H9 (cell line): Measurements from ENCODE around the gene NUMBL. TPM values are rescaled to one million over a fixed set of nuclear protein-coding genes. Genes with fewer than 3 reads are reported as not detected.

ENCODE experiments used
- DNase-seq: peaks from one replicate; pipeline ENCODE4 v3.0.0-alpha.2; 2017
- H2AFZ ChIP-seq: one replicate; pipeline ENCODE4 v1.6.1; 2013; ENCODE audit warnings: mild to moderate bottlenecking, low read length, control low read depth, moderate library complexity
- H2AK5ac ChIP-seq: 2 replicates; pipeline ENCODE4 v1.6.1; 2013; ENCODE audit warnings: low read length, control low read depth, mixed read lengths; ENCODE audit not compliant: insufficient read length
- H2BK120ac ChIP-seq: one replicate; pipeline ENCODE4 v1.6.1; 2013; ENCODE audit warnings: low read depth, mild to moderate bottlenecking, low read length, control low read depth, inconsistent platforms; ENCODE audit not compliant: poor library complexity, severe bottlenecking
- H2BK12ac ChIP-seq: 2 replicates; pipeline ENCODE4 v1.6.1; 2013; ENCODE audit warnings: low read length, control low read depth, mixed read lengths, low read depth; ENCODE audit not compliant: insufficient read length
- H2BK15ac ChIP-seq: 2 replicates; pipeline ENCODE4 v1.6.1; 2013; ENCODE audit warnings: low read depth, low read length, control low read depth
- H2BK20ac ChIP-seq: one replicate; pipeline ENCODE4 v1.6.1; 2013; ENCODE audit warnings: low read depth, mild to moderate bottlenecking, low read length, control low read depth, inconsistent platforms; ENCODE audit not compliant: poor library complexity, severe bottlenecking
- H2BK5ac ChIP-seq: 2 replicates; pipeline ENCODE4 v1.6.1; 2013; ENCODE audit warnings: low read length, control low read depth, mixed read lengths; ENCODE audit not compliant: insufficient read length
- H3K14ac ChIP-seq: 2 replicates; pipeline ENCODE4 v1.6.1; 2013; ENCODE audit warnings: low read length, control low read depth; ENCODE audit not compliant: insufficient read depth
- H3K18ac ChIP-seq: 2 replicates; pipeline ENCODE4 v1.6.1; 2013; ENCODE audit warnings: low read depth, mild to moderate bottlenecking, mixed read lengths, low read length, control low read depth; ENCODE audit not compliant: insufficient read length
- H3K23ac ChIP-seq: 2 replicates; pipeline ENCODE4 v1.6.1; 2013; ENCODE audit warnings: low read length, control low read depth, mixed read lengths, low read depth; ENCODE audit not compliant: insufficient read length
- H3K23me2 ChIP-seq: 2 replicates; pipeline ENCODE4 v1.6.1; 2013; ENCODE audit warnings: low read depth, mild to moderate bottlenecking, mixed read lengths, low read length, control low read depth; ENCODE audit not compliant: insufficient read length, poor library complexity, severe bottlenecking
- H3K27ac ChIP-seq: 2 replicates; pipeline ENCODE4 v1.5.1; 2013; ENCODE audit warnings: low read length, control low read depth, mixed read lengths, low read depth; ENCODE audit not compliant: insufficient read length
- H3K27me3 ChIP-seq: 2 replicates; pipeline ENCODE4 v1.6.1; 2013; ENCODE audit warnings: low read length, control low read depth, inconsistent platforms; ENCODE audit not compliant: insufficient read depth
- H3K4ac ChIP-seq: 2 replicates; pipeline ENCODE4 v1.6.1; 2013; ENCODE audit warnings: low read depth, mild to moderate bottlenecking, control low read depth, inconsistent platforms, low read length, moderate library complexity
- H3K4me1 ChIP-seq: 2 replicates; pipeline ENCODE4 v1.6.1; 2013; ENCODE audit warnings: low read length, control low read depth, inconsistent platforms; ENCODE audit not compliant: insufficient read depth
- H3K4me2 ChIP-seq: 2 replicates; pipeline ENCODE4 v1.6.1; 2013; ENCODE audit warnings: low read length, control low read depth, mixed read lengths; ENCODE audit not compliant: insufficient read length, insufficient read depth
- H3K56ac ChIP-seq: 2 replicates; pipeline ENCODE4 v1.6.1; 2013; ENCODE audit warnings: low read depth, mild to moderate bottlenecking, mixed read lengths, low read length, control low read depth; ENCODE audit not compliant: insufficient read length
- H3K79me1 ChIP-seq: 2 replicates; pipeline ENCODE4 v1.6.1; 2013; ENCODE audit warnings: low read depth, mild to moderate bottlenecking, moderate library complexity, low read length, control low read depth, inconsistent platforms; ENCODE audit not compliant: insufficient read depth, poor library complexity, severe bottlenecking
- H3K79me2 ChIP-seq: 2 replicates; pipeline ENCODE4 v1.6.1; 2013; ENCODE audit warnings: low read length, control low read depth, inconsistent platforms; ENCODE audit not compliant: insufficient read depth
- H3K9ac ChIP-seq: 2 replicates; pipeline ENCODE4 v1.6.1; 2013; ENCODE audit warnings: low read length, control low read depth, mixed read lengths; ENCODE audit not compliant: insufficient read length; ENCODE audit errors: extremely low read depth
- H3K9me3 ChIP-seq: one replicate; pipeline ENCODE4 v1.6.1; 2013; ENCODE audit warnings: low read depth, low read length, inconsistent platforms; ENCODE audit not compliant: control insufficient read depth
- H3T11ph ChIP-seq: one replicate; pipeline ENCODE4 v1.6.1; 2013; ENCODE audit warnings: mild to moderate bottlenecking, low read length, control low read depth, inconsistent platforms
- H4K20me1 ChIP-seq: one replicate; pipeline ENCODE4 v1.6.1; 2013; ENCODE audit not compliant: control insufficient read depth, insufficient read length, insufficient read depth
- H4K5ac ChIP-seq: 2 replicates; pipeline ENCODE4 v1.6.1; 2013; ENCODE audit warnings: low read depth, mild to moderate bottlenecking, mixed read lengths, low read length, control low read depth; ENCODE audit not compliant: insufficient read length
- H4K8ac ChIP-seq: replicated peaks from 2 replicates; pipeline ENCODE4 v1.6.1; 2013; ENCODE audit warnings: low read length, control low read depth, mixed read lengths, low read depth; ENCODE audit not compliant: insufficient read length
- H4K91ac ChIP-seq: 2 replicates; pipeline ENCODE4 v1.6.1; 2013; ENCODE audit warnings: low read depth, mild to moderate bottlenecking, moderate library complexity, mixed read lengths, low read length, control low read depth; ENCODE audit not compliant: insufficient read length
- H3K27ac Mint-ChIP-seq, 3 experiments: 2 replicates in 2 of 3; 3 replicates in 1 of 3; pipeline ENCODE4 v1.8.0; 2020 to 2021; ENCODE audit warnings: mixed read lengths in 3 of 3, mild to moderate bottlenecking in 1 of 3, moderate library complexity in 1 of 3
- H3K27me3 Mint-ChIP-seq: 2 replicates; pipeline ENCODE4 v1.8.0; 2021; ENCODE audit warnings: low read depth, mild to moderate bottlenecking, moderate library complexity, mixed read lengths
- H3K36me3 Mint-ChIP-seq, 3 experiments: 2 replicates in 2 of 3; 3 replicates in 1 of 3; pipeline ENCODE4 v1.8.0; 2020 to 2021; ENCODE audit warnings: low read depth in 3 of 3, mixed read lengths in 3 of 3; ENCODE audit not compliant: insufficient read depth in 1 of 3
- H3K4me1 Mint-ChIP-seq, 2 experiments: 2 replicates each; pipeline ENCODE4 v1.8.0; 2020; ENCODE audit warnings: mixed read lengths in 2 of 2
- H3K4me3 Mint-ChIP-seq, 2 experiments: 2 replicates in 1 of 2; 3 replicates in 1 of 2; pipeline ENCODE4 v1.8.0; 2020 to 2021; ENCODE audit warnings: mild to moderate bottlenecking in 2 of 2, mixed read lengths in 2 of 2, moderate library complexity in 1 of 2
- H3K9me3 Mint-ChIP-seq, 2 experiments: 2 replicates in 1 of 2; 3 replicates in 1 of 2; pipeline ENCODE4 v1.8.0; 2020; ENCODE audit warnings: mild to moderate bottlenecking in 2 of 2, mixed read lengths in 2 of 2, moderate library complexity in 1 of 2
- WGBS: extraction: QIAGEN DNeasy Blood & Tissue Kit; methylation state at CpG from one replicate; pipeline ENCODE4 v1.1.7; 2013; ENCODE audit warnings: missing lambda C conversion rate, low lambda C conversion rate, mixed read lengths; ENCODE audit not compliant: insufficient read length; ENCODE audit errors: extremely low coverage; 5-methylcytosine and 5-hydroxymethylcytosine counted together
- total RNA-seq: library from RNA; stranded (reverse); gene quantifications from 2 replicates; pipeline ENCODE4 v1.2.1, GENCODE V29; 2021
- TF ChIP-seq, protein P1 (sequence below): fragments of 200-600 bp; sonication (generic); conservative IDR thresholded peaks from 3 replicates; pipeline ENCODE4 v1.8.0; 2021; ENCODE audit warnings: antibody characterized with exemption, mild to moderate bottlenecking

The NUMBL gene
- total RNA-seq, 1 experiment from 2014 or later, result 34.5 TPM

- no peak overlapping the region for H3K18ac ChIP-seq
- no peak overlapping the region for H4K8ac ChIP-seq
- peaks cover 9% of the 10 kb centered on the region for H4K20me1 ChIP-seq
- no peak overlapping the region for H3K9ac ChIP-seq
- H2AK5ac ChIP-seq, result no peak overlapping the region
- no peak overlapping the region for H2AFZ ChIP-seq
- H3K14ac ChIP-seq, result no peak overlapping the region
- WGBS, result no CpG with 5 or more reads among the region's 12 CpGs
- DNase-seq, result no peak
- H3K56ac ChIP-seq, result no peak overlapping the region
- no peak overlapping the region for H3K4me2 ChIP-seq
- no peak overlapping the region for H2BK20ac ChIP-seq
- no peaks in the 10 kb centered on the region for H3K79me1 ChIP-seq
- H3K27me3 ChIP-seq, result no peaks in the 10 kb centered on the region
- no peak overlapping the region for H2BK120ac ChIP-seq
- H3K9me3 ChIP-seq, result no peaks in the 10 kb centered on the region
- H2BK15ac ChIP-seq, result no peak overlapping the region
- no peak overlapping the region for H2BK5ac ChIP-seq
- H3K27me3 Mint-ChIP-seq, result no peaks in the 10 kb centered on the region; the same call in 1 of the 2 replicates
- H3K27ac Mint-ChIP-seq, result no peak overlapping the region
- H3K23me2 ChIP-seq, result peaks cover 15% of the 10 kb centered on the region
- no peak overlapping the region for H3K27ac ChIP-seq
- H3K36me3 Mint-ChIP-seq, result peaks cover 20 to 36% (median 34%) of the 10 kb centered on the region in 3 experiments; a peak in 6 of 7 replicates
- no peak overlapping the region for H3K4me3 Mint-ChIP-seq
- H3K9me3 Mint-ChIP-seq, result no peaks in the 10 kb centered on the region
- no peak overlapping the region for H4K5ac ChIP-seq
- H3K79me2 ChIP-seq, result no peaks in the 10 kb centered on the region
- peaks cover 7 to 8% of the 10 kb centered on the region in 2 experiments for H3K4me1 Mint-ChIP-seq
- H4K91ac ChIP-seq, result no peak overlapping the region
- H3K23ac ChIP-seq, result no peak overlapping the region
- H3T11ph ChIP-seq, result no peak overlapping the region
- TF ChIP-seq, protein P1, sequence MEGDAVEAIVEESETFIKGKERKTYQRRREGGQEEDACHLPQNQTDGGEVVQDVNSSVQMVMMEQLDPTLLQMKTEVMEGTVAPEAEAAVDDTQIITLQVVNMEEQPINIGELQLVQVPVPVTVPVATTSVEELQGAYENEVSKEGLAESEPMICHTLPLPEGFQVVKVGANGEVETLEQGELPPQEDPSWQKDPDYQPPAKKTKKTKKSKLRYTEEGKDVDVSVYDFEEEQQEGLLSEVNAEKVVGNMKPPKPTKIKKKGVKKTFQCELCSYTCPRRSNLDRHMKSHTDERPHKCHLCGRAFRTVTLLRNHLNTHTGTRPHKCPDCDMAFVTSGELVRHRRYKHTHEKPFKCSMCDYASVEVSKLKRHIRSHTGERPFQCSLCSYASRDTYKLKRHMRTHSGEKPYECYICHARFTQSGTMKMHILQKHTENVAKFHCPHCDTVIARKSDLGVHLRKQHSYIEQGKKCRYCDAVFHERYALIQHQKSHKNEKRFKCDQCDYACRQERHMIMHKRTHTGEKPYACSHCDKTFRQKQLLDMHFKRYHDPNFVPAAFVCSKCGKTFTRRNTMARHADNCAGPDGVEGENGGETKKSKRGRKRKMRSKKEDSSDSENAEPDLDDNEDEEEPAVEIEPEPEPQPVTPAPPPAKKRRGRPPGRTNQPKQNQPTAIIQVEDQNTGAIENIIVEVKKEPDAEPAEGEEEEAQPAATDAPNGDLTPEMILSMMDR, result no peak
- H3K4ac ChIP-seq, result no peak overlapping the region
- no peaks in the 10 kb centered on the region for H3K4me1 ChIP-seq
- H2BK12ac ChIP-seq, result no peak overlapping the region
Observed at GRCh38 chr19:40687525-40688016, 2.9 kb downstream of the NUMBL start.
